Measurements from ENCODE around the gene DSN1. TPM values are rescaled to one million over a fixed set of nuclear protein-coding genes. Genes with fewer than 3 reads are reported as not detected.

The DSN1 gene
- total and polyA plus RNA-seq, 4 donors: 3.5 to 14.6 (median 5.1) TPM

GRCh38 chr20:36728986-36729385, 44.6 kb downstream of the DSN1 start:
- TF ChIP-seq JUND (IDR thresholded peaks at IDR 0.05): no peak
- no peaks in the 10 kb centered on the region for H3K4me1 ChIP-seq (ENCODE audit: control insufficient read depth in 4 of 4, insufficient read depth in 4 of 4, low read length in 3 of 4)
- H3K36me3 ChIP-seq (ENCODE audit: control insufficient read depth in 4 of 4, insufficient read depth in 3 of 4, low read depth in 1 of 4, low read length in 3 of 4): no peaks in the 10 kb centered on the region
- H3K4me3 ChIP-seq (ENCODE audit: low read depth in 1 of 3, low read length in 3 of 3): no peak overlapping the region
- no peaks in the 10 kb centered on the region for H3K27me3 ChIP-seq (ENCODE audit: control insufficient read depth in 4 of 4, insufficient read depth in 4 of 4, low read length in 3 of 4)
- no peaks in the 10 kb centered on the region for H3K9me3 ChIP-seq (ENCODE audit: control insufficient read depth in 4 of 4, low read length in 3 of 4)
- no peak overlapping the region for H3K9ac ChIP-seq (ENCODE audit: low read depth in 1 of 2, low read length in 2 of 2)
- no peak for DNase-seq (ENCODE audit: low spot score)
- WGBS: 78% methylated on average over 3 of the region's 3 CpGs
- H3K27ac ChIP-seq (ENCODE audit: low read depth in 1 of 2, low read length in 2 of 2): no peak overlapping the region

- TF ChIP-seq RAD21 (IDR thresholded peaks at IDR 0.05) (no peak), TAF1 (conservative IDR thresholded peaks at IDR 0.05) (no peak), NR2F2 (IDR thresholded peaks at IDR 0.05) (no peak), JUND (IDR thresholded peaks at IDR 0.05) (no peak), GABPA (IDR thresholded peaks at IDR 0.05 in 1 of 2, conservative IDR thresholded peaks at IDR 0.05 in 1 of 2) (no peak), YY1 (IDR thresholded peaks at IDR 0.05) (no peak), RXRA (IDR thresholded peaks at IDR 0.05) (no peak), EGR1 (IDR thresholded peaks at IDR 0.05; ENCODE audit: low read depth in 2 of 2) (no peak), SP1 (IDR thresholded peaks at IDR 0.05) (no peak), REST (IDR thresholded peaks at IDR 0.05) (no peak), ATF3 (IDR thresholded peaks at IDR 0.05) (no peak), FOXA1 (IDR thresholded peaks at IDR 0.05) (no peak), MAX (IDR thresholded peaks at IDR 0.05) (no peak)
- Histone ChIP-seq H3K27me3 (ENCODE audit: control insufficient read depth in 4 of 4, insufficient read depth in 4 of 4, low read length in 3 of 4) (no peaks in the 10 kb centered on the region), H3K4me3 (ENCODE audit: low read depth in 1 of 3, low read length in 3 of 3) (no peak overlapping the region), H3K4me1 (ENCODE audit: control insufficient read depth in 4 of 4, insufficient read depth in 4 of 4, low read length in 3 of 4) (no peaks in the 10 kb centered on the region), H3K27ac (ENCODE audit: low read depth in 1 of 2, low read length in 2 of 2) (no peak overlapping the region), H3K36me3 (ENCODE audit: control insufficient read depth in 4 of 4, insufficient read depth in 3 of 4, low read depth in 1 of 4, low read length in 3 of 4) (no peaks in the 10 kb centered on the region), H3K9ac (ENCODE audit: low read depth in 1 of 2, low read length in 2 of 2) (no peak overlapping the region), H3K9me3 (ENCODE audit: control insufficient read depth in 4 of 4, low read length in 3 of 4) (no peaks in the 10 kb centered on the region)
- no peak for DNase-seq (ENCODE audit: low spot score)
- 99% methylated on average over 3 of the region's 3 CpGs for WGBS
Measured at GRCh38 chr20:36726168-36726567, 47.4 kb downstream of the DSN1 start.

GRCh38 chr20:36720510-36720909, 53.1 kb downstream of the DSN1 start:
- no peaks in the 10 kb centered on the region for H3K4me1 ChIP-seq (ENCODE audit: control insufficient read depth in 4 of 4, insufficient read depth in 4 of 4, low read length in 3 of 4)
- no peaks in the 10 kb centered on the region for H3K9me3 ChIP-seq (ENCODE audit: control insufficient read depth in 4 of 4, low read length in 3 of 4)
- H3K4me3 ChIP-seq (ENCODE audit: low read depth in 1 of 3, low read length in 3 of 3): no peak overlapping the region
- peaks cover 0 to 6% (median under 1%) of the 10 kb centered on the region in 4 donors for H3K36me3 ChIP-seq (ENCODE audit: control insufficient read depth in 4 of 4, insufficient read depth in 3 of 4, low read depth in 1 of 4, low read length in 3 of 4)
- whole genome bisulfite sequencing: 93% methylated on average over 3 of the region's 3 CpGs
- no peak overlapping the region for H3K27ac ChIP-seq (ENCODE audit: low read depth in 1 of 2, low read length in 2 of 2)
- no peaks in the 10 kb centered on the region for H3K27me3 ChIP-seq (ENCODE audit: control insufficient read depth in 4 of 4, insufficient read depth in 4 of 4, low read length in 3 of 4)
- no peak for DNase-seq (ENCODE audit: low spot score)
- no peak overlapping the region for H3K9ac ChIP-seq (ENCODE audit: low read depth in 1 of 2, low read length in 2 of 2)
- TF ChIP-seq CTCF (IDR thresholded peaks at IDR 0.05; ENCODE audit: low read depth, low read length, missing input control) (no peak), EGR1 (IDR thresholded peaks at IDR 0.05; ENCODE audit: low read depth in 2 of 2) (no peak), FOXA1 (IDR thresholded peaks at IDR 0.05) (no peak), YY1 (IDR thresholded peaks at IDR 0.05) (no peak), MAX (IDR thresholded peaks at IDR 0.05) (no peak), TAF1 (conservative IDR thresholded peaks at IDR 0.05) (no peak), HNF4A (conservative IDR thresholded peaks at IDR 0.05) (no peak), FOXA2 (IDR thresholded peaks at IDR 0.05) (no peak), JUND (IDR thresholded peaks at IDR 0.05) (no peak), RXRA (IDR thresholded peaks at IDR 0.05) (no peak), GABPA (IDR thresholded peaks at IDR 0.05 in 1 of 2, conservative IDR thresholded peaks at IDR 0.05 in 1 of 2) (no peak), SP1 (IDR thresholded peaks at IDR 0.05) (no peak), RAD21 (IDR thresholded peaks at IDR 0.05) (no peak), ATF3 (IDR thresholded peaks at IDR 0.05) (no peak), NR2F2 (IDR thresholded peaks at IDR 0.05) (no peak), HNF4G (IDR thresholded peaks at IDR 0.05) (no peak), REST (IDR thresholded peaks at IDR 0.05) (no peak)
